ENCODE measurements around the gene PDPK1.

PDPK1 gene

DNA sequence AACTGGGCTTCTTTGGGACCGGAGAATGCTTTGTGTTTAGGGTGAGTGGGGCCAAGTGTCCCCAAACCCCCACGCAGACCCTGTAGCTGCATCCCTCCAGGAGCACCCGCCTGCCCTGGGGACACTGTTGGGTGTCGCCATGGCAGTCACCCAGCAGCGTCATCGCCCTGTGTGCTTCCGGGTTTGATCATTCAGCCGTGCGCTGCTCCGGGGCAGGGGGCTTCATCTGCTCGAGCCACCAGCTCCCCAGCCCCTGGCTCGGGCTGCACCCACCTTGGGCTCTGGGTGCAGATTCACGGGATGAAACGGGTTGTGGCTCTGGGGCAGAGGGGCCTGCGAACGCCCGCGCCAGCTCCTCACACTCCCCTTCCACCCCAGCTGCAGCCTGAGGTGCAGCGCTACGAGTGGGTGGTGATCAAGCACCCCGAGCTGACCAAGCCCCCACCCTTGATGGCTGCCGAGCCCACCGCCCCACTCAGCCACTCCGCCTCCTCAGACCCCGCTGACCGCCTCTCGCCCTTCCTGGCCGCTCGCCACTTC lies 37.9 kb upstream of the PDPK1 start:
- TF ChIP-seq GATA3 (IDR thresholded peaks at IDR 0.05; ENCODE audit: low read depth, low read length) = no peak

DNA sequence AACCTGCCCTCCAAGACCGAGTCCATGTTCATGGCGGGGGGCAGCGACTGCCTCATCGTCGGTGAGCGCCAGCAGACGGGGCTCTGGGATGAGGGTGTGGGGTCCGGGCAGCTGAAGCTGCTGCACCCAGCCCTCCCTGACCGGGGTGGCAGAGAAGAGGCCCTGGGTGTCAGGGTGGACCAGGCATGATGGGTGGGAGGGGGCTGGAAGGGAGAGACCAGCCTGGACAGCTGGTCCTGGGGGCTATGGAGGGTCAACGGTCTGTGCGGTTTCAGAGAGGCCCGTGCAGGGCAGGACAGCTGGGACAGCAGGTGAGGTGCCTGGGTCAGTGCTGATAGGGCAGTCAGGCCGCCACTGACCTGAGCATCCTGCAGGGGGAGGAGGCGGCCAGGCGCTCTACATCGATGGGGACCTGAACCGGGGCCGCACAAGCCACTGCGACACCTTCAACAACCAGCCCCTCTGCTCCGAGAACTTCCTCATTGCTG lies 37.3 kb upstream of the PDPK1 start:
- TF ChIP-seq GATA2 (IDR thresholded peaks at IDR 0.05; ENCODE audit: low read depth, low read length) (no peak), GATA3 (IDR thresholded peaks at IDR 0.05; ENCODE audit: low read depth, low read length) (no peak)

- no peak for TF ChIP-seq GATA3 (IDR thresholded peaks at IDR 0.05; ENCODE audit: low read depth, low read length)
- TF ChIP-seq GATA2 (IDR thresholded peaks at IDR 0.05; ENCODE audit: low read depth, low read length) = no peak
Observed at GRCh38 chr16:2500918-2501750, 36.7 kb upstream of the PDPK1 start.

DNA sequence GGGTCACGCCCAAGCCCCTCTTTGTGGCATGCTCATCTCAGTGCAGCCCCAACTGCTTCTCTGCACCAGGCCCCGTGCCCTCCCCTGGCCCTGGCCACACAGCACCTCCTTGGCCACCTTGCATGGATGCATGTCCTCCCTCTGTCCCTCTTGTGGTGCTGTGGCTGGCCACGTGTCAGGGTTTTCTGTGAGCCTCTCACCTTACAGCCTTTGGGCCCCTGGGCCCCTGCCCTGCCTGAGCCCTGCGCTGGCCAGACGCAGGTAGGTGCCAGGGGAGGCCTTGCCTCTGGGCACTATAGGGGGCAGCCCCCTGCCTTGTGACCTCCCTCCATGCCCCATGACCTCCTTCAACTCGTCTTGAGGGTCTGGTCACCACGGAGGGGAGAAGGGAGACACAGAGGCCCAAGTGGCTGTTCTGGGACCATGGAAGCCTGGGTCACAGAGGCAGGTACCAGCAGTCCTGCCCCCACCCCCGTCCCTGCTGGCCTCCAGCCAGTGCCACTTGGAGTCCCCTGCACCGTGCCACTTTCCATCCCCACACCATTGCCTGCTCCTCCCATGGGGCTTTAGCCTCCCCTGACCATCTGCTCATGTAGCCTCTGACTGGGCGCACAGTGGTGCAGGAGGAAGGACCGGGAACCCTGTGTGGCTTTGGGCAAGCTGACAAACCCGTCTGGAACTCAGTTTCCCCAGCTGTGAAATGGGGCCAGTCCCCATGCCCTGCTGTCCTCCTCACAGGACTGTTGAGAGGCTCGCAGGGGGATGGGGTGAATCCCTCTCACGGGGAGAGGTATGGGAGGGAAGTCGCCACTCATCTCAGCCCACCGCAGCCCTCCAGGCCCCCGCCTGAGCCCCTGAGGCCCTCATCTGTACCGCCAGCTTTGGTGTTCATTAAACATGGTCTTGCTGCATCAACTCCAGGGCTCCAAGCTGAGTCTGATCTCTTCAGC lies 35.6 kb upstream of the PDPK1 start:
- TF ChIP-seq GATA2 (IDR thresholded peaks at IDR 0.05; ENCODE audit: low read depth, low read length) (no peak), GATA3 (IDR thresholded peaks at IDR 0.05; ENCODE audit: low read depth, low read length) (no peak)

DNA sequence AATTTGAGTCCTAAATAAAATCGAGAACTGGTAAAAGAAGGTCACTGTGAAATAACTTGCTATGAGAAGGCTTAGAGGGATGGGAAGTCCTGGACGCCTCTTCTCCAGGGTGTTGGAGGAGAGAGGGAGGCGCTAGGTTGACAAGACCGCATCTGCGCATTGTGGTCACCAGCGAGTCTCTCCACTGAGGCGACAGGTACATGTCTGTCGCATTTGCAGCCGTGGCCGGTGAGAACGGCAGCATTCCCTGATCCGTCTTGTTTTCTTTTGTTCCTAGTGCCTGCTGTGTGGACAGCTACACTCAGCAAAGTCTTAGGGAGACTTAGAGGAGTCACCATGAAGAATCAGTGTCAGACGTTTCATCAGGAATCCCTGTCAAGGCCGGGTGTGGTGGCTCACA lies 32.1 kb upstream of the PDPK1 start:
- TF ChIP-seq GATA3 (IDR thresholded peaks at IDR 0.05; ENCODE audit: low read depth, low read length) (no peak), GATA2 (IDR thresholded peaks at IDR 0.05; ENCODE audit: low read depth, low read length) (no peak)

GRCh38 chr16:2507052-2507659 lies 30.7 kb upstream of the PDPK1 start:
- TF ChIP-seq GATA2 (IDR thresholded peaks at IDR 0.05; ENCODE audit: low read depth, low read length) (no peak), GATA3 (IDR thresholded peaks at IDR 0.05; ENCODE audit: low read depth, low read length) (no peak)

- TF ChIP-seq GATA2 (IDR thresholded peaks at IDR 0.05; ENCODE audit: low read depth, low read length) (no peak), GATA3 (IDR thresholded peaks at IDR 0.05; ENCODE audit: low read depth, low read length) (no peak)
Observed at GRCh38 chr16:2507665-2508064, 30.2 kb upstream of the PDPK1 start.

- TF ChIP-seq GATA2 (IDR thresholded peaks at IDR 0.05; ENCODE audit: low read depth, low read length) (no peak), GATA3 (IDR thresholded peaks at IDR 0.05; ENCODE audit: low read depth, low read length) (no peak)
Observed at GRCh38 chr16:2508722-2509400, 29.0 kb upstream of the PDPK1 start.

GRCh38 chr16:2511128-2511800 lies 26.6 kb upstream of the PDPK1 start:
- TF ChIP-seq GATA2 (IDR thresholded peaks at IDR 0.05; ENCODE audit: low read depth, low read length) = no peak
- TF ChIP-seq GATA3 (IDR thresholded peaks at IDR 0.05; ENCODE audit: low read depth, low read length) = no peak

- TF ChIP-seq GATA2 (IDR thresholded peaks at IDR 0.05; ENCODE audit: low read depth, low read length) (no peak), GATA3 (IDR thresholded peaks at IDR 0.05; ENCODE audit: low read depth, low read length) (no peak)
Observed at GRCh38 chr16:2511996-2512734, 25.7 kb upstream of the PDPK1 start.

- TF ChIP-seq GATA2 (IDR thresholded peaks at IDR 0.05; ENCODE audit: low read depth, low read length) = no peak
- no peak for TF ChIP-seq GATA3 (IDR thresholded peaks at IDR 0.05; ENCODE audit: low read depth, low read length)
Observed at GRCh38 chr16:2512735-2513404, 25.0 kb upstream of the PDPK1 start.

Data from SH-SY5Y (cell line).